CD14-positive monocyte (primary cell): ENCODE data around the gene RCOR2. TPM values are rescaled to one million over a fixed set of nuclear protein-coding genes. Genes with fewer than 3 reads are reported as not detected.
A peak's percentile ranks its signal among the peaks of the same experiment; 100 is the strongest.

Experiments used
- DNase-seq, 3 donors: peaks; one replicate each; pipeline ENCODE4 v3.0.0-alpha.2; 2011 to 2022
- H2AFZ ChIP-seq: 2 replicates; pipeline ENCODE4 v1.6.0; 2012; ENCODE audit warnings: mild to moderate bottlenecking, low read depth, low read length, inconsistent platforms; ENCODE audit not compliant: insufficient read depth, poor library complexity, severe bottlenecking
- H3K27ac ChIP-seq, 2 donors: 1 replicate in 1 of 2; 2 replicates in 1 of 2; pipeline ENCODE4 v1.5.1; 2012 to 2013; ENCODE audit warnings: low read length in 2 of 2, control low read depth in 1 of 2, inconsistent platforms in 1 of 2, low read depth in 1 of 2, mild to moderate bottlenecking in 1 of 2
- H3K27me3 ChIP-seq, 2 donors: one replicate each; pipeline versions ENCODE4 v1.6.0 to v1.6.1; 2011 to 2013; ENCODE audit warnings: low read length in 2 of 2; ENCODE audit not compliant: control insufficient read depth in 2 of 2, insufficient read depth in 2 of 2
- H3K36me3 ChIP-seq, 2 donors: replicated peaks in 1 of 2; 1 replicate in 1 of 2; 2 replicates in 1 of 2; pipeline versions ENCODE4 v1.5.1 to v1.6.1; 2012 to 2013; ENCODE audit warnings: low read length in 2 of 2, control low read depth in 1 of 2, inconsistent platforms in 1 of 2, mild to moderate bottlenecking in 1 of 2; ENCODE audit not compliant: insufficient read depth in 2 of 2, control insufficient read depth in 1 of 2
- H3K4me1 ChIP-seq, 2 donors: 1 replicate in 1 of 2; 2 replicates in 1 of 2; pipeline versions ENCODE4 v1.5.1 to v1.6.1; 2012 to 2013; ENCODE audit warnings: low read length in 2 of 2, control low read depth in 1 of 2, inconsistent platforms in 1 of 2, mild to moderate bottlenecking in 1 of 2, moderate library complexity in 1 of 2; ENCODE audit not compliant: insufficient read depth in 2 of 2, control insufficient read depth in 1 of 2
- H3K4me2 ChIP-seq: replicated peaks from 2 replicates; pipeline ENCODE3; 2012; ENCODE audit warnings: low read length, moderate library complexity, mild to moderate bottlenecking; ENCODE audit not compliant: poor library complexity, severe bottlenecking; ENCODE audit errors: extremely low read depth
- H3K4me3 ChIP-seq, 3 experiments: fragments of 200-600 bp in 1 of 3; sonication (generic) in 1 of 3; replicated peaks in 1 of 3; 1 replicate in 2 of 3; 2 replicates in 1 of 3; pipeline ENCODE4 v1.5.1; 2011 to 2013; ENCODE audit warnings: low read length in 3 of 3, mild to moderate bottlenecking in 3 of 3, control low read depth in 2 of 3, low read depth in 2 of 3, inconsistent platforms in 1 of 3, moderate library complexity in 1 of 3
- H3K79me2 ChIP-seq: 2 replicates; pipeline ENCODE4 v1.6.0; 2012; ENCODE audit warnings: mild to moderate bottlenecking, control low read depth, inconsistent platforms, low read length, moderate library complexity; ENCODE audit not compliant: insufficient read depth
- H3K9ac ChIP-seq: 2 replicates; pipeline ENCODE4 v1.6.0; 2017; ENCODE audit warnings: low read length, mild to moderate bottlenecking; ENCODE audit not compliant: insufficient read depth, poor library complexity, severe bottlenecking
- H3K9me3 ChIP-seq, 2 donors: replicated peaks in 1 of 2; 1 replicate in 1 of 2; 2 replicates in 1 of 2; pipeline versions ENCODE4 v1.5.1 to v1.6.1; 2012 to 2013; ENCODE audit warnings: low read length in 2 of 2, control low read depth in 1 of 2; ENCODE audit not compliant: control insufficient read depth in 1 of 2, insufficient read depth in 1 of 2
- H4K20me1 ChIP-seq: 2 replicates; pipeline ENCODE4 v1.6.0; 2012; ENCODE audit warnings: mild to moderate bottlenecking, low read length, control low read depth, moderate library complexity; ENCODE audit not compliant: insufficient read depth
- H3K27ac Mint-ChIP-seq, 7 donors: one replicate each; pipeline ENCODE4 v1.8.0; 2020; ENCODE audit warnings: mild to moderate bottlenecking in 7 of 7, mixed read lengths in 7 of 7, moderate library complexity in 6 of 7, inconsistent platforms in 2 of 7
- H3K27me3 Mint-ChIP-seq, 3 donors: one replicate each; pipeline ENCODE4 v1.8.0; 2021 to 2022; ENCODE audit warnings: low read depth in 3 of 3, mild to moderate bottlenecking in 3 of 3, mixed read lengths in 3 of 3, moderate library complexity in 3 of 3, inconsistent platforms in 1 of 3
- H3K36me3 Mint-ChIP-seq, 2 donors: one replicate each; pipeline ENCODE4 v1.8.0; 2020; ENCODE audit warnings: mixed read lengths in 2 of 2, inconsistent platforms in 1 of 2, mild to moderate bottlenecking in 1 of 2
- H3K4me1 Mint-ChIP-seq: one replicate; pipeline ENCODE4 v1.8.0; 2020; ENCODE audit warnings: mild to moderate bottlenecking, mixed read lengths
- H3K4me3 Mint-ChIP-seq, 2 donors: one replicate each; pipeline ENCODE4 v1.8.0; 2020; ENCODE audit warnings: mild to moderate bottlenecking in 2 of 2, mixed read lengths in 2 of 2, moderate library complexity in 1 of 2
- H3K9me3 Mint-ChIP-seq, 7 donors: one replicate each; pipeline ENCODE4 v1.8.0; 2020 to 2022; ENCODE audit warnings: mixed read lengths in 7 of 7, mild to moderate bottlenecking in 6 of 7, moderate library complexity in 6 of 7, inconsistent platforms in 2 of 7
- WGBS: methylation state at CpG from one replicate; pipeline ENCODE4 v1.1.5; 2013; ENCODE audit warnings: missing lambda C conversion rate; ENCODE audit not compliant: insufficient coverage; 5-methylcytosine and 5-hydroxymethylcytosine counted together
- intact Hi-C, 2 donors: fragments of 100-400 bp; cut with micrococcal nuclease; formaldehyde crosslinking; loops; one replicate each; pipeline versions ENCODE4 v1.15.0 to v1.15.1; 2023
- polyA plus RNA-seq, 3 donors: library from polyadenylated mRNA; depleted of rRNA in 1 of 3; unstranded in 2 of 3; stranded (reverse) in 1 of 3; fragments of 300-500 nt in 2 of 3; fragments of >200 nt in 1 of 3; fragmentation: Illumina TruSeq in 2 of 3; gene quantifications; 1 replicate in 2 of 3; 2 replicates in 1 of 3; pipeline ENCODE4 v1.2.3, GENCODE V29; 2012 to 2021
- TF ChIP-seq, protein P1 (sequence below): fragments of 200-600 bp; IDR thresholded peaks from one replicate; pipeline ENCODE4 v1.8.0; 2022; ENCODE audit warnings: antibody characterized with exemption, mild to moderate bottlenecking

The RCOR2 gene
- polyA plus RNA-seq, 3 donors, result not detected

DNA sequence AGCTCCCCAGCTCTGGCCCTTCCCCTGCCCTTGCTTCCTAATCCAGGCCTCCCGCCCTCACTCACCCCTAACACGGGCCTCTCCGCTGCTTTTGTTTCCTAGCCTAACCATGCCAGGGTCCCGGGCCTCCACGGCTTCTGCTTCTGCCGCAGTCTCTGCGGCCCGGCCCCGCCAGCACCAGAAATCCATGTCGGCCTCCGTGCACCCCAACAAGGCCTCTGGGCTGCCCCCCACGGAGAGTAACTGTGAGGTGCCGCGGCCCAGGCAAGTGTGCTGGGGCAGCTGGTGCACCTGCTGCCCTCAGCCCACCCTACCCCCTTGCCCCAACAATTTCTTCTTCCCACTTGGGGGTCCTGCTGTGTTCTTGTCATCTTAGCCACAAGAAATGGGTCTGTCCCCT is 13.1 kb downstream of the RCOR2 start:
- peak overlapping the region in 3 of 7 donors; percentile 33 to 56 (median 43) for H3K27ac Mint-ChIP-seq
- peaks cover 100% of the 10 kb centered on the region for H4K20me1 ChIP-seq

DNA sequence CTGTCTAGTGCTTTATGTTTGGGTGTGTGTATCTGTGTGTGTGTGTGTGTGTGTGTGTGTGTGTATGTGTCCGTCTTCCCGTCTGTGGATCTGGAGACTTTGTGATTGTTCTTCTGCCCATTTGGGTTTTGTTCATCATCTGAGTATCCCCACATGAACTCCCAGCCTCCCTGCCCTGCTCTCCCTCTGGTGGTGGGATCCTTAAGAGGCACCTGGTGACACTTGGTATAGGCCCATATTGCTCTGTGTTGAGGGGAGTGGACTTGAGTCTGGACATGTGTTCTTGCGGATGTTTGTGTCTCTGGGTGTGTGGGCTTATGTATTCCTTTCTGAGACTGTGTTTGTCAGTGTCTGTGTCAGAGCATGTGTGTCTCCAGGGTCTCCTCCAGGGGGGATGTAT is 15.3 kb downstream of the RCOR2 start:
- Mint-ChIP-seq H3K4me1 (no peaks in the 10 kb centered on the region), H3K27ac (peak overlapping the region in 3 of 7 donors; percentile 31 to 63 (median 33)), H3K27me3 (peaks cover 0 to 4% (median 0%) of the 10 kb centered on the region in 3 donors), H3K36me3 (peaks cover 92 to 97% of the 10 kb centered on the region in 2 donors), H3K4me3 (no peak overlapping the region), H3K9me3 (no peaks in the 10 kb centered on the region)
- no peak overlapping the region for H2AFZ ChIP-seq
- H3K27ac ChIP-seq, result no peak overlapping the region
- no peaks in the 10 kb centered on the region for H3K27me3 ChIP-seq
- H3K4me3 ChIP-seq, result no peak overlapping the region
- DNase-seq, result no peak
- no peak overlapping the region for H3K4me2 ChIP-seq
- H3K4me1 ChIP-seq, result no peaks in the 10 kb centered on the region
- peaks cover 8% of the 10 kb centered on the region for H3K79me2 ChIP-seq
- intact Hi-C loops, result no loop called here
- no peaks in the 10 kb centered on the region for H3K9me3 ChIP-seq
- no CpG with 5 or more reads among the region's 3 CpGs for WGBS
- TF ChIP-seq, protein P1, sequence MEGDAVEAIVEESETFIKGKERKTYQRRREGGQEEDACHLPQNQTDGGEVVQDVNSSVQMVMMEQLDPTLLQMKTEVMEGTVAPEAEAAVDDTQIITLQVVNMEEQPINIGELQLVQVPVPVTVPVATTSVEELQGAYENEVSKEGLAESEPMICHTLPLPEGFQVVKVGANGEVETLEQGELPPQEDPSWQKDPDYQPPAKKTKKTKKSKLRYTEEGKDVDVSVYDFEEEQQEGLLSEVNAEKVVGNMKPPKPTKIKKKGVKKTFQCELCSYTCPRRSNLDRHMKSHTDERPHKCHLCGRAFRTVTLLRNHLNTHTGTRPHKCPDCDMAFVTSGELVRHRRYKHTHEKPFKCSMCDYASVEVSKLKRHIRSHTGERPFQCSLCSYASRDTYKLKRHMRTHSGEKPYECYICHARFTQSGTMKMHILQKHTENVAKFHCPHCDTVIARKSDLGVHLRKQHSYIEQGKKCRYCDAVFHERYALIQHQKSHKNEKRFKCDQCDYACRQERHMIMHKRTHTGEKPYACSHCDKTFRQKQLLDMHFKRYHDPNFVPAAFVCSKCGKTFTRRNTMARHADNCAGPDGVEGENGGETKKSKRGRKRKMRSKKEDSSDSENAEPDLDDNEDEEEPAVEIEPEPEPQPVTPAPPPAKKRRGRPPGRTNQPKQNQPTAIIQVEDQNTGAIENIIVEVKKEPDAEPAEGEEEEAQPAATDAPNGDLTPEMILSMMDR, result no peak
- H3K36me3 ChIP-seq, result peaks cover 93 to 96% of the 10 kb centered on the region in 2 donors
- H3K9ac ChIP-seq, result no peak overlapping the region
- peaks cover 100% of the 10 kb centered on the region for H4K20me1 ChIP-seq

More for the DNA sequence above, 13.1 kb downstream of the RCOR2 start:
- Histone ChIP-seq H3K27me3 (no peaks in the 10 kb centered on the region), H3K9ac (no peak overlapping the region), H3K4me2 (no peak overlapping the region), H3K4me1 (no peaks in the 10 kb centered on the region), H3K27ac (no peak overlapping the region), H3K9me3 (no peaks in the 10 kb centered on the region), H3K36me3 (peaks cover 92 to 95% of the 10 kb centered on the region in 2 donors), H3K79me2 (peaks cover 8% of the 10 kb centered on the region), H2AFZ (no peak overlapping the region), H3K4me3 (no peak overlapping the region)
- WGBS, result 98% methylated on average over 13 of the region's 14 CpGs
- Mint-ChIP-seq H3K4me3 (no peak overlapping the region), H3K36me3 (peaks cover 84 to 98% of the 10 kb centered on the region in 2 donors), H3K4me1 (no peaks in the 10 kb centered on the region), H3K27me3 (peaks cover 0 to 4% (median 0%) of the 10 kb centered on the region in 3 donors), H3K9me3 (no peaks in the 10 kb centered on the region)
- intact Hi-C loops, result no loop called here
- TF ChIP-seq, protein P1, result no peak
- no peak for DNase-seq
